ENCODE measurements around the gene E2F1. TPM values are rescaled to one million over a fixed set of nuclear protein-coding genes. Genes with fewer than 3 reads are reported as not detected.

Gene E2F1
- total and polyA plus RNA-seq, 2 of the 4 experiments (the other 2 are of a cell fraction): 10.9 to 14.0 TPM

- CTCF ChIA-PET: no interaction called here
- H2BK5ac ChIP-seq (ENCODE audit: low read depth, low read length, poor library complexity, severe bottlenecking): no peak overlapping the region
- no peak overlapping the region for H3K9ac ChIP-seq (ENCODE audit: low read depth, low read length)
- no peak overlapping the region for H3K27ac ChIP-seq (ENCODE audit: insufficient read depth, low read length)
- H2AK5ac ChIP-seq (ENCODE audit: low read depth, low read length): no peak overlapping the region
- intact Hi-C loops (cut with micrococcal nuclease): no loop called here
- POLR2A ChIA-PET (ENCODE audit: unreplicated experiment): no interaction called here
- H2BK20ac ChIP-seq (ENCODE audit: low read depth, low read length): no peak overlapping the region
- dilution Hi-C loops (cut with HindIII; ENCODE audit: low sequenced_read_pairs, unreplicated experiment): no loop called here
- no peak overlapping the region for H4K91ac ChIP-seq (ENCODE audit: insufficient read depth, low read depth, low read length)
- no peaks in the 10 kb centered on the region; a peak in 2 of 4 replicates for H3K79me1 ChIP-seq (ENCODE audit: low read depth in 1 of 2, low read length in 2 of 2)
- H2AFZ ChIP-seq (replicated peaks; ENCODE audit: low read length, poor library complexity): no peak overlapping the region
- no peak for ATAC-seq (ENCODE audit: low read depth)
- TF ChIP-seq SMC3 (IDR thresholded peaks at IDR 0.05; ENCODE audit: low read depth, low read length): no peak
- TF ChIP-seq USF2 (IDR thresholded peaks at IDR 0.05; ENCODE audit: low read depth, low read length): no peak
- no peak for TF ChIP-seq RCOR1 (IDR thresholded peaks at IDR 0.05; ENCODE audit: insufficient replicate concordance, low read length)
- TF ChIP-seq FOS (IDR thresholded peaks at IDR 0.05; ENCODE audit: low read depth, low read length): no peak
- no peak for TF ChIP-seq MXI1 (IDR thresholded peaks at IDR 0.05; ENCODE audit: borderline replicate concordance, low read depth, low read length)
- TF ChIP-seq ELK1 (IDR thresholded peaks at IDR 0.05; ENCODE audit: borderline replicate concordance, low read depth, low read length): no peak
- TF ChIP-seq MAZ (IDR thresholded peaks at IDR 0.05; ENCODE audit: borderline replicate concordance, low read depth, low read length): no peak
- TF ChIP-seq CEBPB (IDR thresholded peaks at IDR 0.05; ENCODE audit: low read depth, low read length): no peak
- TF ChIP-seq POLR2A (IDR thresholded peaks at IDR 0.05; ENCODE audit: low read depth, low read length): no peak
- TF ChIP-seq MAFK (IDR thresholded peaks at IDR 0.05; ENCODE audit: low read depth, low read length): no peak
- no peak for TF ChIP-seq NFE2L2 (IDR thresholded peaks at IDR 0.05; ENCODE audit: low read depth, low read length)
- no peak for TF ChIP-seq RAD21 (IDR thresholded peaks at IDR 0.05; ENCODE audit: low read length)
- no peak for TF ChIP-seq BHLHE40 (IDR thresholded peaks at IDR 0.05; ENCODE audit: low read depth, low read length)
- no peak for TF ChIP-seq CHD1 (IDR thresholded peaks at IDR 0.05; ENCODE audit: low read depth, low read length)
- TF ChIP-seq RFX5 (IDR thresholded peaks at IDR 0.05; ENCODE audit: low read depth, low read length): no peak
- no peak for TF ChIP-seq CTCF (conservative IDR thresholded peaks at IDR 0.05; ENCODE audit: low read depth, low read length)
- H2AK9ac ChIP-seq (replicated peaks; ENCODE audit: low read depth, low read length, poor library complexity): no peak overlapping the region
- H2BK120ac ChIP-seq (ENCODE audit: low read depth, low read length): no peak overlapping the region
- no peak overlapping the region for H3K18ac ChIP-seq (ENCODE audit: low read depth, low read length)
- no CpG with 5 or more reads among the region's 4 CpGs for WGBS, 2 experiments (ENCODE audit: extremely low coverage in 2 of 2, insufficient read length in 1 of 2)
- no peak overlapping the region for H3K14ac ChIP-seq (replicated peaks; ENCODE audit: low read depth, low read length)
- in situ Hi-C loops (cut with MboI; ENCODE audit: low sequenced_read_pairs): no loop called here
- H3K23ac ChIP-seq (ENCODE audit: low read depth, low read length): no peak overlapping the region
- no TSS peak for BruUV-seq (replicated peaks)
- peaks cover under 1% of the 10 kb centered on the region; the same call in 1 of the 2 replicates for H3K9me1 ChIP-seq (ENCODE audit: insufficient read depth, low read length)
- no peak overlapping the region for H3K4me2 ChIP-seq (ENCODE audit: low read depth, low read length)
- H3K4ac ChIP-seq (ENCODE audit: low read depth, low read length): no peak overlapping the region
- H4K8ac ChIP-seq (ENCODE audit: low read depth in 2 of 2, low read length in 2 of 2): no peak overlapping the region
- H3K56ac ChIP-seq (ENCODE audit: extremely low read depth, insufficient read depth, low read length): no peak overlapping the region
- no peaks in the 10 kb centered on the region for H3K9me3 ChIP-seq (ENCODE audit: control insufficient read depth, insufficient read depth, low read length)
- H3K27me3 ChIP-seq (ENCODE audit: control insufficient read depth, insufficient read depth, low read length): no peaks in the 10 kb centered on the region
- H3K36me3 ChIP-seq (ENCODE audit: control insufficient read depth, insufficient read depth, low read length): peaks cover 48% of the 10 kb centered on the region
- DNase-seq: no peak
- no peak overlapping the region for H2BK15ac ChIP-seq (ENCODE audit: low read depth, low read length)
- no peaks in the 10 kb centered on the region for H4K20me1 ChIP-seq (ENCODE audit: insufficient read depth, low read length)
- no peak overlapping the region for H3K4me3 ChIP-seq (ENCODE audit: insufficient read depth, low read depth, low read length)
- no peak overlapping the region for H4K5ac ChIP-seq (ENCODE audit: low read depth, low read length)
- H3K4me1 ChIP-seq (ENCODE audit: control insufficient read depth, insufficient read depth, low read length): no peaks in the 10 kb centered on the region
These were observed 60.0 kb downstream of the E2F1 start for GRCh38 chr20:33626190-33626589.
